G401 (cell line): ENCODE data around the gene PUSL1. TPM values are rescaled to one million over a fixed set of nuclear protein-coding genes. Genes with fewer than 3 reads are reported as not detected.
A peak's percentile ranks its signal among the peaks of the same experiment; 100 is the strongest.

Source experiments
- DNase-seq: peaks from one replicate; pipeline ENCODE4 v3.0.0-alpha.2; 2015; ENCODE audit warnings: low spot score
- in situ Hi-C: cut with HindIII; loops from 2 replicates; pipeline ENCODE4 v1.10.0; 2016; ENCODE audit warnings: low sequenced_read_pairs, mixed read lengths
- total RNA-seq: library from RNA; depleted of rRNA; stranded (reverse); fragments of >200 nt; shearing (Covaris generic); gene quantifications from 2 replicates; pipeline ENCODE4 v1.2.3, GENCODE V29; 2014

PUSL1 gene
- total RNA-seq, 1 experiment from 2014 or later: 66.7 TPM

DNA sequence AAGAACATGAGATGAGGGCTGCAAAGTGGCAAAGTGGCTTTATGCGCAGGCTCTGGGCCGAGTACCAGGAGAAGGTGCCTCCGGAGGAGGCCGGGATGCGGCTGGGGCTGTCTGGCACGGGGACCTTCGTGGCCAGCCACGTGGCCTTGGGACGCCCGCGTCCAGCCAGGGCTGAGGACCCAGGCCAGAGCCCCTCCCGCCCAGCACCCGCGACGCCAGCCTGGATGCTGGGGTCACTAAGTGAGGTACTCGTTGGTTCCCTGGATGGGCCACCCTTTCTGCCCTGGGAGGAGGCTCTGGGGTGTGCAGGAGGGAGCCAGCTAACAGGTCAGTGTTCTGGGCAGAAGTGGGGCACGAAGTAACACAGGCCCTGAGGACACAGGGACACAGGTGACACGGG lies 15.5 kb upstream of the PUSL1 start:
- in situ Hi-C loops: no loop called here
- DNase-seq: no peak

DNA sequence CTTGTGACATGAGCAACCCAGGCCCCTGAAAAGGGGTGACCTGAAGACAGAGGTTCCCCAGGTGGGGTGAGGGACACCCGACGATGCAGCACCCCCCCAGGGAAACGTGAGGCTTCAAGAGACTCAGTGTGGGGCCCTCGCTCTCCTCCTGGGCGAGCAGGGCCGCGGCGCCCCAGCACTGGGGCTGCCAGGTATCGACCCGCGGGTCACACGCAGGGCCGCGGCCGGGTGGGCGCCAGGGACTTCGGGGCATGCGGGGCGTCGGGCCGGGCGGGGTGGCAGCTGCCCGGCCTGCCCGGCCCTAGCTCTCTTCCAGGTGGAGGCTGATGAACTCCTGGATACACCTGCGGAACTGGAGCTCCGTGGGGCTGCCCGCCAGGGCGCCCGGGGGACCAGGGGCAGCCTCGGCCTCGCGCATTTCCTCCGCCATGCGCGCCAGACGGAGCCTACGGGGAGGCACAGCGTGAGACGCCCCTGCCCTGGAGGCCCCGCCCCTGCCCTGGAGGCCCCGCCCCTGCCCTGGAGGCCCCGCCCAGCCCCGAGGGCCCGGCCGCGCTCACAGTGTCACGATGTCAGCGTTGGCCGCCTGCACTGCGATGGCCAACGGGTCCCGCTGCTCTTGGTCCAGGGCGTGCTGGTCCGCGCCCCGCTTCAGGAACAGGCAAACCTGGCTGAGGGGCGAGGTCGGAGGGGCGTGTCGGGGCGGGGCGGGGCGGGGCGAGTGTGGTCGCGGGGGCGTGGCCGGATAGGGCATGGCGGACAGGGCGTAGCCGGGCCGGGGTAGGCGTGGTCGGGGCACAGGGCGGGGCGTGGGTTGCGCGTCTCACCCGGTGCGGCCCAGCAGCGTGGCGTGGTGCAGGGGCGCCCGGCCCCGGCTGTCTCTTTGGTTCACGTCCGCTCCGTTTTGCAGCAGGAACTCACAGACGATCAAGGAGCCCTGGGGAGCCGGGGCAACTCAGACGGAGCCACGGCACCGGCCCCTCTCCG lies 14.8 kb upstream of the PUSL1 start:
- no peak for DNase-seq
- in situ Hi-C loops: no loop called here

DNA sequence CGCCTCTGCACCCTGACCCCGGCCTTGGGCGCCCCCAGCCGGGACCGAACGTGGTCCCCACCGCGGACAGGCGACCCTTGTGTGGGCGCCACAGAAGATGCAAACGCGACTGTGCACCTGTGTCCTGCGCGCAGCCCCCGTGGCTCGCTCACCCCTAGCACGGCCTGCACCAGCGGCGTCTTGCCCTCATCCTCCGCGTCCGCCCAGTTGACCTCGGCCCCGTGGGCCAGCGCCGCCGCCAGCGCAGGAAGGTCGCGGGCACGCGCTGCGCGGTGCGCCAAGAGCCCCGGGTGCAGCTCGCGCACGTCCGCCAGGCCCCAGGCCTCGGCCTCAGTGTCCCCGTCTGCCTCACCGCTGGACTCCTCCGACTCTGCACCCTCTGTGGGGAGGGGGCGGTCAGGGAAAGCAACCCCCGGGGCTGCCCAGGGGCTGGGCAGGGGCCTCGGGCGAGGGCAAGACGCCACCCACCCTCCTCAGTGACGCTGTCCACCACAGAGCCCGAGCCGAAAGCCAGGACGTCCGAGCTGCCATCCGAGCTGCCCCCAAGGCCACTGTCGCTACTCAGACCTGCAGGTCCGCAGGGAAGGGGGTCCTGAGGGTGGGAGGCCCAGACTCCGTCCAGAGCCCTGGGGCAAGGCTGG lies 14.0 kb upstream of the PUSL1 start:
- in situ Hi-C loops: no loop called here

DNA sequence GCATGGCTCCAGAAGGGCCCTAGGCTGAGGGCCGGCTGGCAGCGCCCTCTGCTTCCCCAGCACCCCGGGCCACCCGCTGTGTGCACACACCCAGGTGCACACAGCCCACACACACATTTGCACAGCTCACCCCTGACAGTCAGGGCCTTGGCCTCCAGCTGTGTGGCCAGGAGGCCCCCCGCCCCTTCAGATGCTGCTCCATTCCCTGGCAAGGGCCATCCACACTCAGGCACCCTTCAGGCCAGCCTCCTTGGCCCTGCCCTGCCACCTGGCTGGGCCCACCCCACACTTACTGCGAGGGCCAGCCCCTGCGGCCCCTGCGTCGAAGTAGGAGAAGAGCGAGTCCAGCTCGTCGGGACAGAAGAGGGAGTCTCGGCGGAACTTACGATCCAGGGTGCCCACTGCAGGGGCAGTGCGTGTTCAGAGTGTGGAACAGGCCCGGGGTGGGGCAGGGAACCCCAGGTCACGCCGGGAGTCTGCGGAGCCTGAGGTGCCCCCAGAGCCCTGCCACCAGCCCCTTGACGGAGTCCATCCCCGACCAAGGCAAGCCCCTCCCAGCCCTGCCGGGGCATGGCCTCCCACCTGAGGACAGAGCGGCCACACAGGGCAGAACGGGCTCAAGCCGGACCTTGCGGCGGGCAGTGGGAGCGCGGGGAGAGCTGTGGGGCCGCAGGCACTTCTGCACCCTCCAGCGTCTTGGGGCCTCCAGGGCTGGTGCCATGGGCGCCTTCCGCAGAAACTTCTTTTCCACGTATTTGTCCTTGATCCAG lies 13.1 kb upstream of the PUSL1 start:
- no peak for DNase-seq
- in situ Hi-C loops: no loop called here

More for the DNA sequence above, 14.0 kb upstream of the PUSL1 start:
- DNase-seq: no peak

DNA sequence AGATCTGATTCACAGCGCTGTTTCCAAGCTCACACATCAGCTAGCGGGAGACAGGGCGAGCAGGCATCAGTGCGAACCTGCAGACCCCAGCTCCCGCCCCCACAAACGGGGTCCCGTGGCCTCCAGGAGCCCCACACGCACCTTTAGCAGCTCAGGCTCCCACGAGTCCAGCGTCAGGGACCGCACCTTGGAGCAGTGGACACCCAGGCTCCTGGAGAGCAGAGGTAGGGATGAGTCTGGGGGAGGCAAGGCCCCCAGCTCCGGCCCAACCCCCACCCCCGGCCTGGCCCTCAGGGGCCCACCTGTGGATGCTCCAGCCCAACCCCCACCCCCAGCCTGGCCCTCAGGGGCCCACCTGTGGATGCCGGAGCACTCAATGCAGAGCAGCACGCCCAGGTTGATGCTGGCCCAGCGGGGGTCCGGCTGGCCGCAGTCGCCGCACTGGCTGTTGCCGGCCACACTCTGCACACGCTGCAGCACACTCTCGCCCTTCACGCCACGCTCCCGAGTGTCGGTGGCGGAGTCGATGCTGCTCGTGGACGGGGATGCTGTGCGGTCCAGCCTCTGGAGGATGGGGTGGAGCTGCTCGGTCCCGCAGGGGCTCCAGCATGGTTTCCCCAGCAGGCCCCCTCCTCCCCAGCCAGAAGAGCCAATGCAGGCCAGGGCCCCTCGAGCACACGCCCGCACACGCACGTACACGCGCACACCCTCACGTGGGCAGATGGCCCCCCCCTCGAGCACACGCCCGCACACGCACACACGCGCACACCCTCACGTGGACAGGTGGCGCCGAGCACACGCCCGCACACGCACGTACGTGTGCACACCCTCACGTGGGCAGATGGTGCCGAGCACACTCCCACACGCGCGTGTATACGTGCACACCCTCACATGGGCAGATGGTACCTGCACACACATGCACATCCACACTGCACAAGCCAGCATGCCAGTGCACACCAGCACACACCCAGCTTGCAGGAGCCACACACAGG lies 12.0 kb upstream of the PUSL1 start:
- no peak for DNase-seq
- in situ Hi-C loops: no loop called here

DNA sequence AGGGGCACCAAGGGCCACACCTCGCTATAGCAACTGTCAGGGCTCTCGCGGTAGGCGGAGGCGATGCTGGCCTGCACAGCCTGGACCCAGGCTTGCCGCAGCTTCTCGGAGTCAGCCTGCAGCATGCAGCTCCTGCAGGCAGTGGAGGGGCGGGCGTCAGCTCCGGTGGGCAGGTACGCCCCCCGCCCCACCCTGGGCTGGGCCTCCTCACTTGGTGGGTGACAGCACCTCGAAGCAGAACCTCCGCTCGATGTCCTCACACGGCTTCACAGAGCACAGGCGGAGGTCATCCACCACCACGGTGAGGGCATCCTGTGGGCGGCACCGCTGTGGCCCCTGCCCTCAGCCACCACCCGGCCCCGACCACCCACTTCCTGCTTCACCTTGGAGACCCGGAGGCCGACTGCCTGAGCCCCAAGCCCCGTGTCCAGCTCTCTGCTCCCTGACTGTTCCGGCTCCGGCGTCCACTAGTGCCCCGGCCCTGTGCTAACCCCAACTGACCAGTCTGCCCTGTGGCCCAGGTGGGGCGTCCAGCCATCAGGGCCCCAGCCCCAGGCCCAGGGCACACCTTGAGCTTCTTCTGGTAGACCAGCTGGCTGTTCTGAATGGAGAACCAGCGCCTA lies 10.5 kb upstream of the PUSL1 start:
- no peak for DNase-seq
- in situ Hi-C loops: no loop called here

DNA sequence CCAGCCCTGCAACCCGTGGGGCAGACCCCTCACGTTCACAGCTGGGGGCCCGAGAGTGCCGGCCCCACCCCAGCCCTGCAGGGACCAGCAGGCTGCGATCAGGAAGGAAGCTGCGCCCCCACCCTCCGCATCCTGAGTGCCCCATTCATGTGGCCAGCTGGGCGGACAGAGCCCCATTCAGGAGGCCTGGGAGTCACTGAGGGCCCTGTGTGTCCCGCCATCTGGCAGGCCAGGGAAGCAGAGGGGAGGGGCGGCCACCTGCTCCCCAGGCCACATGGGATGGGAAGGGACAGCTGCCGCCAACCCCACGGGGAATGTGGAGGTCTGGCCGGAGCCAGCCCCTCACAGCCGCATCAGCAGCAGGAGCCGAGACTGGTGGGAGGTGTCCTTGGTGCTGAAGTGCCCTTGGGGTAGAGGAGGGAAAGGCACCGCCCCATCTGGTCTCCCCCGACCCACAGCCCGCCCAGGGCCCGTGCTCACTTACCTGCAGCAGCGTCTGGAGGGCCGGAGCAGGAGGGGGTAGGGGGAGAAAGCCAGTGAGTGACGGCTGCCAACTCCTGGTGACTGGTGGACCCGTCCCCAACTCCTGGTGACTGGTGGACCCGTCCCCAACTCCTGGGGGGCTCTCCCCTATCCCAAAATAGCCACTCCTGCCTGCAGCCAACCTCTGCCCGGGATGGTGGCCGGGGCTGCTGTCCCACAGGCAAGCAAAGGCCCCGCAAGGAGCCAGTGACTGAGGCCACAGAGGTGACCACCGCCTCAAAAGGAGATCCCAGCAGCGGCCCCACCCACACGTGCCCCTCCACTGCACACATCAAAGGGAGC lies 9.3 kb upstream of the PUSL1 start:
- DNase-seq: peak; percentile 73
- in situ Hi-C loops: no loop called here

DNA sequence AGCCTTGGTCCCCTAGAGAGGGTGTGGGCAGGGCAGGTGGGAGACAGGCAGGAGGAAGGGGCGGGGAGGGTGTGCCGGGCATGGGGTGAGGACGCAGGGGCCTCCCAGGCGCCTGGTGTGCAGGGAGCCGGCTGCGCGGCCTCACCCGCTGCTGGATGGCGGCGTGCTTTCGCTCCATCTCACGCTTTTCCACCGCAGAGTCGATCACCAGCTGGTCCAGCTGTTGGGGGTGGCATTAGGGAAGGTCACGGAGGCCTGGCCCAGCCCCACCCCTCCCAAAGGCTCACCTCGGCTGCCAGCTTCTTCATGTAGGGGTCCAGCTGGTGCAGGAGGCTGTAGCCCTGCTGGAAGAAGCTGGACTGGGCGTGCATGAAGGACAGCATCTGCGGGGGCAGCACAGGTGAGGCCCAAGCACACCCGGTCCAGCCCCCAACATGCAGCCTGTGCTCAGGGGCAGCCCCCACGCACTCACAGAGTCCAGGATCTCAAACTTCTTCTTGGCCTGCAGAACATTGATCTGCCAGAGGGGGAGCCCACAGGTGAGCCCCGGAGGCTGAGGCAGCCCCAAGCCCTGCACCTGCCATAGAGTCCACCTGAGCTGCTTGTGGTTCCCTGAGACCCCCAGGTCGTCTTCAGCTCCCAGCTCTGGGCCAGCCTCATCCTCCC lies 8.6 kb upstream of the PUSL1 start:
- in situ Hi-C loops: no loop called here
- DNase-seq: peak; percentile 33

DNA sequence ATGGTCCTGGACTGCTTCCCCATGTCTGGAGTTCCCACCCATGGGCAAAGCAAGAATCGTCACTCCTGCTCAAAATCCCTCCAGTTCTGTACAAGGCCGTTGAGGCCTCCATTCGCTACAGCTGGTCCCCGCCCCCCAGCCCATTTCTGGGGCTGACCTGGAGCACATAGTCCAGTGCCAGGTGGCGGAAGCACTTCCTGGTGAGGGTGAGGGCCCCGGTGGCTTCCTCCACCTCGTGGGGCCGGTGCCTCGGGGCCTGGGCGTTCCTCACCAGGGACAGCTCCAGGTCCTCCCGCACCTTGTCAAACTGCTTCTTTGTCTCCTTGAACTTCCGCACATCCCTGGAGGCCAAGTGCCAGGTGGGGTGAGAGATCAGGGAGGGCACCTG lies 8.1 kb upstream of the PUSL1 start:
- in situ Hi-C loops: no loop called here
- no peak for DNase-seq

DNA sequence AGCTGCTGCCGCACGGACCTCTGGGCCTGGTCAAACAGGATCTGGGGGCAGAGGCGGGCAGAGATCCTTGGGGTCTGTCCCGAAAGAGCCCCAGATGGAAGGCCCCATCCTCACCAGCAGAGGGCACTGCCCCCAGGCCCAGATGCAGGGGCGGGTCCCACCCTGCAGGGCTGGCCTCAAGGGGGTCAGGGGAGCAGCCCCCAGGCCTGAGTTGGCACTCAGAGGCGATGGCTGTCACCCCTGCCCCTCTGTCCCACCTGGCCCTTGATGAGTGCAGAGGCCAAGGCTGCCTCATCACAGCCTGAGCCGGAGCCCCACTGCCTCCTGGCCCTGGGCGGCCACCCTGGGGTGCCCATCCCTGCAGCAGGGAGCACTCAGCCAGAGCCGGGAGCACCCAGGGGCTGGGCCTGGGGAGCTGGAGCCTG lies 6.4 kb upstream of the PUSL1 start:
- DNase-seq: no peak
- in situ Hi-C loops: no loop called here

DNA sequence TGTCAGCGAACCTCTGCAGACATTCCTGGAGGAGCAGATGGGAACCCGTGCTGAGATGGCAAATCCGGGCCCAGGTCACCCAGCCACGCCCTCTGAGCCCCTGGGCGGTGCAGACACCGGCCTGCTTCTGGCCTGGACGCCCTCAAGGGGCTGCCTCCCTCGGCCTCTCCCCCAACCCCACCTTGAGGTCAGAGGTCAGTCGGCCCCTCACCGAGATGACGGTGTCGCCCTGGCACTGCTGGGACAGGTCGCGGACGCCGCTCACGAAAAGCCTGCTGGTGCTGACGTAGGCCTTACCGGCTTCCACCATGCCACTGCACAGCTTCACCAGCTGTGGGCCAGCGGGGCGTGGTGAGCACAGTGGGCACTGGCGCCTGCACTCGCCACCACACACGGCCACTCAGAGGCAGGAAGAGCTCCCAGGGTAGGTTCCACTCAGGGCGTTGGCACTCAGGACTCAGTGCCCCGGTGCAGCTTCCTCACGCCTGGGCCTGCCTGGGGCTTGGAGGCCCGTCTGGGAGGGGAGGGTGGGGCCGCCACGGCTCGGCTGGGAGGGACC lies 5.4 kb upstream of the PUSL1 start:
- in situ Hi-C loops: no loop called here
- peak; percentile 43 for DNase-seq

DNA sequence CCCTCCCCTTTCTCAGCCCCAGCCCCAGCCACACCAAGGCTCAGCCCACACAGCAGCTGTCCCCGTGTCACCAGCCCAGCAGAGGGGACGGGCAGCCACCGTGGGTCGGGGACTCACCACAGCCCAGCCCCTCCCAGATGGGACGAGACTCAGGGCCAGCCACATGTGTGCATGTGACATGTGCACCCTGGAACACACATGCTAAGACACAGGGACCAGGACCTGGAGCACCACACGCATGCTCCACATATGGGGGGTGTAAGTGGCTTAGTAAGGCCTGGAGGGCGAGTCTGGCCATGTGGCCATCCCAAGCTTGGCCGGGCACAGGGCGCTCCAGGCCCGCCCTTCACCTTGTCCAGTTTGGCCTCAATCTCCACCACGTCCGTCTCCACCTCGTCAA lies 4.7 kb upstream of the PUSL1 start:
- DNase-seq: peak; percentile 51
- in situ Hi-C loops: no loop called here

DNA sequence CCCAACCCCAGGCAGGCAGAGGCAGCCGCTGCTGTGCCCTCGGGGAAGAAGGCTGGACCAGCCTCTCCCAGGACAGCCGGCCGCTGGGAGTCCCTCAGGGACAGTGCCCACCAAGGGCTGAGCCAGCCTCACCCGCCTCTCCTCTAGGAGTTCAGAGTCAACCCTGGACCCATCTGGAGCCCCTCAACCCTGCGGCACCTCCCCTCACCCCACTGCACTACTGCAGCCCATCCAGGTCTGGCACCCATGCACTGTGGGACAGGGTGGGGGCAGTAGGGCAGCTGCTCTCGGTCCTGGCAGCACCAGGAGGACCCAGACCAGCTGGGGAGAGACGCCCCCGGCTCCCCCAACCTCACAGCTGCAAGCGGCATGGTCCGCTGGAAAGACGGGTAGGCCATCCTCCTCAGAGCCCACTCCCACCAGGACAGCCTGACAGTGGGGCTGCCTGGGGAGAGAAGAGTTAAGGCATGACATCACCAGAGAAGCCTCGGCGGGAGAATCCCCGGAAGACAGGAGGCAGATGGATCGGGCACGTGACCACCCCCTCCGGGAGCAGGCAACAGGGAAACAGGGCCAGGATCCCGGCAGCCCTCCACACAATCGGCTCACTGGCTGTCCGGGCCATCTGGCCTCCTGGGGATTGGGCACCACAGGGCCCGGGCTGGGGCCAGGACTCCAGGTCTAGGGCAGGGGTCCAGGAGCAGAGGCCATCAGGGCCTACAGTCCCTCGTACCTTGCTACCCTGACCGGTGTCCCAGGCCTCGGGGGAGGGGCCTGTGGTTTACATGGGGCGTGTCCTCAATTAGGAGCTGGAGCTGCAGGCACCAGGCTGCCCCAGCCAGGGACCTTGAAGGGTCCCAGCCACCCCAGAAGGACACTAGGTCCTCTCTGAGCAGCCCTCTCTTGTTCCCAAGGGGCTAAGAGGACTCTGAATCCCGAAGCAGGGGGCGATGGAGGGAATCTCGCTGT lies 3.8 kb upstream of the PUSL1 start:
- in situ Hi-C loops: no loop called here
- DNase-seq: peak; percentile 94

DNA sequence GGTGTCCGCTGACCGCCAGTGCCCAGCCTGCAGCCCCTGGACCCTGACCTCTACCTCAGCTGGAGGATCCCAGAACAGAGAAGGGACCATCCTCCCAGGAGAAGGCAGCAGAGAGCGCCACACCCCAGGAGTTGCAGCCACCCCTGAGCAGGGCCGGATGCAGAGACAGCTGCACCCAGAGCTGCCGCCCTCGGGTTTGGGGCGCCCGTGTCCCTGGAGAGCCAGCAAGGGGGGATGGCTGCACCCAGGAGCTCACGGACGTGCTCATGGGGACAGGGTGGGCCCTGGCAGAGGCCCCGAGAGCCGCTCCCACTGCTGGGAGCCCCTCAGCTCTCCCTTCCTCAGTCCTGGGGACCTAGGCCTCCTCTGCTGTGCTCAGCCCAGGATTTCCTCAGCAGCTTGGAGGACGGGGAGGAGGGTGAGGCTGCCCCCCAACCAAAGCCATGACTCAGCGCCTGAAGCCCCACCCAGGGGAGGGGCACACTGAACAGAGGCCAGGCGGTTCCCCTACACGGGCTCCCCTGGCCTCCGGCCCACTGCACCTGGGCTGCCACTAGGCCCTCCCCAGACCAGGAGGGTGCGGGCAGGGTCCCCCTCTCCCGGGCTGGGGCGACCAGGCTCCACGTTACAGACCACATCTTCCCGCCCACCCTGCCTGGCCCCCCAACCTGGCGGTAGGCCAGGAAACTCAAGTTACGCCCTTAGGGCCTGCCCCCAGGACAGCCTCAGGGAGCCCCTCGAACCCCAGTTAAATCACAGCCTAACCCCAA lies 2.9 kb upstream of the PUSL1 start:
- in situ Hi-C loops: no loop called here
- DNase-seq: peak; percentile 43
